ENCODE data around the gene CEP152. TPM values are rescaled to one million over a fixed set of nuclear protein-coding genes. Genes with fewer than 3 reads are reported as not detected.

Gene CEP152
- total and polyA plus RNA-seq, 2 of the 13 experiments (the other 11 are each of a cell fraction or from before 2014, with no cell fraction given): 1.3 to 14.7 TPM

- TF ChIP-seq, protein P1, sequence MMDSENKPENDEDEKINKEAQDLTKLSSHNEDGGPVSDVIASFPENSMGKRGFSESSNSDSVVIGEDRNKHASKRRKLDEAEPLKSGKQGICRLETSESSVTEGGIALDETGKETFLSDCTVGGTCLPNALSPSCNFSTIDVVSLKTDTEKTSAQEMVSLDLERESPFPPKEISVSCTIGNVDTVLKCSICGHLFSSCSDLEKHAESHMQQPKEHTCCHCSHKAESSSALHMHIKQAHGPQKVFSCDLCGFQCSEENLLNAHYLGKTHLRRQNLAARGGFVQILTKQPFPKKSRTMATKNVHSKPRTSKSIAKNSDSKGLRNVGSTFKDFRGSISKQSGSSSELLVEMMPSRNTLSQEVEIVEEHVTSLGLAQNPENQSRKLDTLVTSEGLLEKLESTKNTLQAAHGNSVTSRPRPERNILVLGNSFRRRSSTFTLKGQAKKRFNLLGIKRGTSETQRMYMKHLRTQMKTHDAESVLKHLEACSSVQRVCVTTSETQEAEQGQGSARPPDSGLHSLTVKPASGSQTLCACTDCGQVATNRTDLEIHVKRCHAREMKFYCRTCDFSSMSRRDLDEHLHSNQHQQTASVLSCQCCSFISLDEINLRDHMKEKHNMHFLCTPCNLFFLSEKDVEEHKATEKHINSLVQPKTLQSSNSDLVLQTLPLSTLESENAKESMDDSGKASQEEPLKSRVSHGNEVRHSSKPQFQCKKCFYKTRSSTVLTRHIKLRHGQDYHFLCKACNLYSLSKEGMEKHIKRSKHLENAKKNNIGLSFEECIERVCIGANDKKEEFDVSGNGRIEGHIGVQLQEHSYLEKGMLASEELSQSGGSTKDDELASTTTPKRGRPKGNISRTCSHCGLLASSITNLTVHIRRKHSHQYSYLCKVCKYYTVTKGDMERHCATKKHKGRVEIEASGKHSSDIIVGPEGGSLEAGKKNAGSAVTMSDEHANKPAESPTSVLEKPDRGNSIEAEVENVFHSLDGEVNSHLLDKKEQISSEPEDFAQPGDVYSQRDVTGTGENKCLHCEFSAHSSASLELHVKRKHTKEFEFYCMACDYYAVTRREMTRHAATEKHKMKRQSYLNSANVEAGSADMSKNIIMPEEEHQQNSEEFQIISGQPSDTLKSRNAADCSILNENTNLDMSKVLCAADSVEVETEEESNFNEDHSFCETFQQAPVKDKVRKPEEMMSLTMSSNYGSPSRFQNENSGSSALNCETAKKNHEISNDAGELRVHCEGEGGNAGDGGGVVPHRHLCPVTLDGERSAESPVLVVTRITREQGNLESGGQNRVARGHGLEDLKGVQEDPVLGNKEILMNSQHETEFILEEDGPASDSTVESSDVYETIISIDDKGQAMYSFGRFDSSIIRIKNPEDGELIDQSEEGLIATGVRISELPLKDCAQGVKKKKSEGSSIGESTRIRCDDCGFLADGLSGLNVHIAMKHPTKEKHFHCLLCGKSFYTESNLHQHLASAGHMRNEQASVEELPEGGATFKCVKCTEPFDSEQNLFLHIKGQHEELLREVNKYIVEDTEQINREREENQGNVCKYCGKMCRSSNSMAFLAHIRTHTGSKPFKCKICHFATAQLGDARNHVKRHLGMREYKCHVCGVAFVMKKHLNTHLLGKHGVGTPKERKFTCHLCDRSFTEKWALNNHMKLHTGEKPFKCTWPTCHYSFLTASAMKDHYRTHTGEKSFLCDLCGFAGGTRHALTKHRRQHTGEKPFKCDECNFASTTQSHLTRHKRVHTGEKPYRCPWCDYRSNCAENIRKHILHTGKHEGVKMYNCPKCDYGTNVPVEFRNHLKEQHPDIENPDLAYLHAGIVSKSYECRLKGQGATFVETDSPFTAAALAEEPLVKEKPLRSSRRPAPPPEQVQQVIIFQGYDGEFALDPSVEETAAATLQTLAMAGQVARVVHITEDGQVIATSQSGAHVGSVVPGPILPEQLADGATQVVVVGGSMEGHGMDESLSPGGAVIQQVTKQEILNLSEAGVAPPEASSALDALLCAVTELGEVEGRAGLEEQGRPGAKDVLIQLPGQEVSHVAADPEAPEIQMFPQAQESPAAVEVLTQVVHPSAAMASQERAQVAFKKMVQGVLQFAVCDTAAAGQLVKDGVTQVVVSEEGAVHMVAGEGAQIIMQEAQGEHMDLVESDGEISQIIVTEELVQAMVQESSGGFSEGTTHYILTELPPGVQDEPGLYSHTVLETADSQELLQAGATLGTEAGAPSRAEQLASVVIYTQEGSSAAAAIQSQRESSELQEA (CRISPR knock-in tag; IDR thresholded peaks at IDR 0.05; ENCODE audit: not compliant biosample characterization): no peak
- no peak for TF ChIP-seq ZMYM3 (CRISPR knock-in tag; IDR thresholded peaks at IDR 0.05)
- 0 out of 2 replicates have a peak, but pooled peaks have one; percentile 2 for TF ChIP-seq KAT7 (CRISPR knock-in tag; IDR thresholded peaks at IDR 0.05; ENCODE audit: borderline replicate concordance)
- no peak for TF ChIP-seq ZNF891 (CRISPR knock-in tag; IDR thresholded peaks at IDR 0.05)
- TF ChIP-seq, protein P2, sequence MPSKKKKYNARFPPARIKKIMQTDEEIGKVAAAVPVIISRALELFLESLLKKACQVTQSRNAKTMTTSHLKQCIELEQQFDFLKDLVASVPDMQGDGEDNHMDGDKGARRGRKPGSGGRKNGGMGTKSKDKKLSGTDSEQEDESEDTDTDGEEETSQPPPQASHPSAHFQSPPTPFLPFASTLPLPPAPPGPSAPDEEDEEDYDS (CRISPR knock-in tag; IDR thresholded peaks at IDR 0.05): no peak; the same call in 1 of the 2 replicates
- TF ChIP-seq NKX3-1 (CRISPR knock-in tag; IDR thresholded peaks at IDR 0.05): 0 out of 2 replicates have a peak, but pooled peaks have one; percentile 14
- peak; percentile 94 for TF ChIP-seq RFX3 (CRISPR knock-in tag; IDR thresholded peaks at IDR 0.05)
- no peak for TF ChIP-seq JDP2 (CRISPR knock-in tag; IDR thresholded peaks at IDR 0.05; ENCODE audit: borderline replicate concordance)
- peak; percentile 12; the same call in 1 of the 2 replicates for TF ChIP-seq HDAC1 (CRISPR knock-in tag; IDR thresholded peaks at IDR 0.05)
- TF ChIP-seq, protein P3, sequence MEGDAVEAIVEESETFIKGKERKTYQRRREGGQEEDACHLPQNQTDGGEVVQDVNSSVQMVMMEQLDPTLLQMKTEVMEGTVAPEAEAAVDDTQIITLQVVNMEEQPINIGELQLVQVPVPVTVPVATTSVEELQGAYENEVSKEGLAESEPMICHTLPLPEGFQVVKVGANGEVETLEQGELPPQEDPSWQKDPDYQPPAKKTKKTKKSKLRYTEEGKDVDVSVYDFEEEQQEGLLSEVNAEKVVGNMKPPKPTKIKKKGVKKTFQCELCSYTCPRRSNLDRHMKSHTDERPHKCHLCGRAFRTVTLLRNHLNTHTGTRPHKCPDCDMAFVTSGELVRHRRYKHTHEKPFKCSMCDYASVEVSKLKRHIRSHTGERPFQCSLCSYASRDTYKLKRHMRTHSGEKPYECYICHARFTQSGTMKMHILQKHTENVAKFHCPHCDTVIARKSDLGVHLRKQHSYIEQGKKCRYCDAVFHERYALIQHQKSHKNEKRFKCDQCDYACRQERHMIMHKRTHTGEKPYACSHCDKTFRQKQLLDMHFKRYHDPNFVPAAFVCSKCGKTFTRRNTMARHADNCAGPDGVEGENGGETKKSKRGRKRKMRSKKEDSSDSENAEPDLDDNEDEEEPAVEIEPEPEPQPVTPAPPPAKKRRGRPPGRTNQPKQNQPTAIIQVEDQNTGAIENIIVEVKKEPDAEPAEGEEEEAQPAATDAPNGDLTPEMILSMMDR (CRISPR knock-in tag; IDR thresholded peaks at IDR 0.05): 0 out of 2 replicates have a peak, but pooled peaks have one; percentile 13
- 0 out of 2 replicates have a peak, but pooled peaks have one; percentile 0 for TF ChIP-seq BHLHE40 (IDR thresholded peaks at IDR 0.05; ENCODE audit: low read length)
- TF ChIP-seq ZNF615 (CRISPR knock-in tag; IDR thresholded peaks at IDR 0.05; ENCODE audit: borderline replicate concordance): 0 out of 2 replicates have a peak, but pooled peaks have one; percentile 39
- no peak for TF ChIP-seq ZNF841 (CRISPR knock-in tag; IDR thresholded peaks at IDR 0.05; ENCODE audit: borderline replicate concordance)
- TF ChIP-seq CREB1 (IDR thresholded peaks at IDR 0.05): no peak
- 0 out of 2 replicates have a peak, but pooled peaks have one; percentile 9 for TF ChIP-seq CREB1 (CRISPR knock-in tag; IDR thresholded peaks at IDR 0.05)
These were observed 573 bp upstream of the CEP152 start (continued) for GRCh38 chr15:48811325-48811958.
